ENCODE results near the gene SELENOM.
"Not testable (repeated sequence)": the region's sequence is repeated elsewhere in the genome, so short reads cannot be mapped to it uniquely, and the experiment has no call there.

Gene SELENOM

DNA sequence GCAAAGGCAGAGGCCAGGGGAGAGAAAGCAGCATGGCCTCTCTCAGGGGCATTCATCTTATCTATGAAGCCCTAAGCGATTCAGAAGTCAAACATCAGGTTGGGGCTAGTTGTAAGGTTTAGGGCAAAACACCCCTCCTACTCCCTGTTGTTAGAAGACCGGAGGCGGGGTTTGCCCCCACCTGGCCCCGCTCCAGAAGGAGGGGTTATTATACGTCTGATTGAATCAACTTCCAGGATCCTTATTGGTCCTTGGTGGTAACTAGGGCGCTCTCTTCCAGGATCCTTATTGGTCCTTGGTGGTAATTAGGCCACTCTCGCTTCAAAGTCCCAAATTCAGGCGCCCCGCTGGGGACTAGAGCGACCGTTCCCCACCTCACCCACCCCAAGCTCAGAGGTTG is 38.4 kb downstream of the SELENOM start:
- no peak overlapping the region for H3K27ac ChIP-seq (replicated peaks)
- DNase-seq (ENCODE audit: low read depth in 1 of 2, low spot score in 1 of 2), result no peak
- no peak for TF ChIP-seq SPI1 (IDR thresholded peaks at IDR 0.05; ENCODE audit: borderline replicate concordance, low read depth)
- no peak for TF ChIP-seq POLR2AphosphoS5 (IDR thresholded peaks at IDR 0.05; ENCODE audit: low read depth)
- TF ChIP-seq, protein P1, sequence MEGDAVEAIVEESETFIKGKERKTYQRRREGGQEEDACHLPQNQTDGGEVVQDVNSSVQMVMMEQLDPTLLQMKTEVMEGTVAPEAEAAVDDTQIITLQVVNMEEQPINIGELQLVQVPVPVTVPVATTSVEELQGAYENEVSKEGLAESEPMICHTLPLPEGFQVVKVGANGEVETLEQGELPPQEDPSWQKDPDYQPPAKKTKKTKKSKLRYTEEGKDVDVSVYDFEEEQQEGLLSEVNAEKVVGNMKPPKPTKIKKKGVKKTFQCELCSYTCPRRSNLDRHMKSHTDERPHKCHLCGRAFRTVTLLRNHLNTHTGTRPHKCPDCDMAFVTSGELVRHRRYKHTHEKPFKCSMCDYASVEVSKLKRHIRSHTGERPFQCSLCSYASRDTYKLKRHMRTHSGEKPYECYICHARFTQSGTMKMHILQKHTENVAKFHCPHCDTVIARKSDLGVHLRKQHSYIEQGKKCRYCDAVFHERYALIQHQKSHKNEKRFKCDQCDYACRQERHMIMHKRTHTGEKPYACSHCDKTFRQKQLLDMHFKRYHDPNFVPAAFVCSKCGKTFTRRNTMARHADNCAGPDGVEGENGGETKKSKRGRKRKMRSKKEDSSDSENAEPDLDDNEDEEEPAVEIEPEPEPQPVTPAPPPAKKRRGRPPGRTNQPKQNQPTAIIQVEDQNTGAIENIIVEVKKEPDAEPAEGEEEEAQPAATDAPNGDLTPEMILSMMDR (IDR thresholded peaks at IDR 0.05; ENCODE audit: insufficient read depth, low read length), result no peak
- no peak for TF ChIP-seq GABPA (IDR thresholded peaks at IDR 0.05; ENCODE audit: low read depth)
- TF ChIP-seq, protein P2, sequence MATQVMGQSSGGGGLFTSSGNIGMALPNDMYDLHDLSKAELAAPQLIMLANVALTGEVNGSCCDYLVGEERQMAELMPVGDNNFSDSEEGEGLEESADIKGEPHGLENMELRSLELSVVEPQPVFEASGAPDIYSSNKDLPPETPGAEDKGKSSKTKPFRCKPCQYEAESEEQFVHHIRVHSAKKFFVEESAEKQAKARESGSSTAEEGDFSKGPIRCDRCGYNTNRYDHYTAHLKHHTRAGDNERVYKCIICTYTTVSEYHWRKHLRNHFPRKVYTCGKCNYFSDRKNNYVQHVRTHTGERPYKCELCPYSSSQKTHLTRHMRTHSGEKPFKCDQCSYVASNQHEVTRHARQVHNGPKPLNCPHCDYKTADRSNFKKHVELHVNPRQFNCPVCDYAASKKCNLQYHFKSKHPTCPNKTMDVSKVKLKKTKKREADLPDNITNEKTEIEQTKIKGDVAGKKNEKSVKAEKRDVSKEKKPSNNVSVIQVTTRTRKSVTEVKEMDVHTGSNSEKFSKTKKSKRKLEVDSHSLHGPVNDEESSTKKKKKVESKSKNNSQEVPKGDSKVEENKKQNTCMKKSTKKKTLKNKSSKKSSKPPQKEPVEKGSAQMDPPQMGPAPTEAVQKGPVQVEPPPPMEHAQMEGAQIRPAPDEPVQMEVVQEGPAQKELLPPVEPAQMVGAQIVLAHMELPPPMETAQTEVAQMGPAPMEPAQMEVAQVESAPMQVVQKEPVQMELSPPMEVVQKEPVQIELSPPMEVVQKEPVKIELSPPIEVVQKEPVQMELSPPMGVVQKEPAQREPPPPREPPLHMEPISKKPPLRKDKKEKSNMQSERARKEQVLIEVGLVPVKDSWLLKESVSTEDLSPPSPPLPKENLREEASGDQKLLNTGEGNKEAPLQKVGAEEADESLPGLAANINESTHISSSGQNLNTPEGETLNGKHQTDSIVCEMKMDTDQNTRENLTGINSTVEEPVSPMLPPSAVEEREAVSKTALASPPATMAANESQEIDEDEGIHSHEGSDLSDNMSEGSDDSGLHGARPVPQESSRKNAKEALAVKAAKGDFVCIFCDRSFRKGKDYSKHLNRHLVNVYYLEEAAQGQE (IDR thresholded peaks at IDR 0.05; ENCODE audit: insufficient replicate concordance, low read depth), result no peak
- H3K4me3 ChIP-seq (replicated peaks; ENCODE audit: insufficient read depth, low read length), result no peak overlapping the region
- H3K27me3 ChIP-seq (ENCODE audit: insufficient read depth, poor library complexity, severe bottlenecking), result no peaks in the 10 kb centered on the region

DNA sequence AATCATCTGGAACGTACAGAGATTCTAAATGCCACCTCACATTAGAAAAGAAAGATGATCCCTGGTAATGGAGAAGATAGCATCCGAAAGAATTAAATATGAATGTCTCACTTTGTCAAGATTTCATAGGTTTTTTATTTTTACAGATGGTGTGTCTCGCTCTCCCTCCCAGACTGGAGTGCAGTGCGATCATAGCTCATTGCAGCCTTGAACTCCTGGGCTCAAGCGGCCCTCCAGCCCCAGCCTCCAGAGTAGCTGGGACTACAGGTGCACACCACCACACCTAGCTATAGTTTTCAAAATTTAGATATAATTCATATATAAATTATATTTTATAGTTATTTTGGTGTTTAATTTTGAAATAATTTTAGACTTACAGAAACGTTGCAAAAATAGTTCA is 43.0 kb downstream of the SELENOM start:
- no peak for TF ChIP-seq POLR2AphosphoS5 (IDR thresholded peaks at IDR 0.05; ENCODE audit: low read depth)
- no peak for TF ChIP-seq GABPA (IDR thresholded peaks at IDR 0.05; ENCODE audit: low read depth)
- TF ChIP-seq, protein P2 (IDR thresholded peaks at IDR 0.05; ENCODE audit: insufficient replicate concordance, low read depth), result no peak
- TF ChIP-seq, protein P1 (IDR thresholded peaks at IDR 0.05; ENCODE audit: insufficient read depth, low read length), result no peak
- TF ChIP-seq SPI1 (IDR thresholded peaks at IDR 0.05; ENCODE audit: borderline replicate concordance, low read depth), result no peak
- H3K27me3 ChIP-seq (ENCODE audit: insufficient read depth, poor library complexity, severe bottlenecking), result no peaks in the 10 kb centered on the region
- H3K27ac ChIP-seq (replicated peaks), result no peak overlapping the region
- no peak for DNase-seq (ENCODE audit: low read depth in 1 of 2, low spot score in 1 of 2)
- no peak overlapping the region for H3K4me3 ChIP-seq (replicated peaks; ENCODE audit: insufficient read depth, low read length)

DNA sequence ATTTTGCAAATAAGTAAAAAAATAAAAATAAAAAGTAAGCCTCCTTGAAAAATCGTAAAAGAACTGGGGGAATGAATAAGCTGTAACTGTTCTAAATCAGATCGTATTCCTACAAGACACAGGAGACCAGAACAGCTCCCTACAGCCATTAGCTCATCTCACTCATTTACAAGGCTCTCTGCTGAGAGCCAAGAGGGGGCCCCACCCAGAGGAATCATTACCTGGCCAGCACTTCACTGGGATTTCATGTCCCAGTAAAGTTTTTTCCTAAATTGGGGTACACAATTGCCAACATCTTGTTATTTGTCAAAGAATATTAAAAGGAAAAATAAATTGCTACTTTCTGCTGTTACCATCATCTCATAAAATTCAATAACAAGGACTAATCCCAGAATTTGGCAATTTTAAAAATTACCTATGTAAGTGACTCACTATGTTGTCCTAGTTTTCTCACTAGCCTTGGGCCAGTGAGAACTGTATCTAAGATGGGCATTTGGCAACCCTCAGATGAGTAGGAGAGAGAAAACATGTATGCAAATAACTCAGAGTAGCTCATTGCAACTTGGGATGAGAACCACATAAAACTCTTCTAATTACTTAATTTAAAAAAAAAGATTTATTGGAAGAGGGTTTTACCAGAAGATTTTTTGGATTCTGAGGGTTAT is 44.7 kb downstream of the SELENOM start:
- TF ChIP-seq, protein P2 (IDR thresholded peaks at IDR 0.05; ENCODE audit: insufficient replicate concordance, low read depth), result no peak
- TF ChIP-seq GABPA (IDR thresholded peaks at IDR 0.05; ENCODE audit: low read depth) (no peak), POLR2AphosphoS5 (IDR thresholded peaks at IDR 0.05; ENCODE audit: low read depth) (no peak), SPI1 (IDR thresholded peaks at IDR 0.05; ENCODE audit: borderline replicate concordance, low read depth) (no peak)
- TF ChIP-seq, protein P1 (IDR thresholded peaks at IDR 0.05; ENCODE audit: insufficient read depth, low read length), result no peak
- DNase-seq (ENCODE audit: low read depth in 1 of 2, low spot score in 1 of 2), result no peak
- H3K4me3 ChIP-seq (replicated peaks; ENCODE audit: insufficient read depth, low read length), result no peak overlapping the region
- no peak overlapping the region for H3K27ac ChIP-seq (replicated peaks)
- H3K27me3 ChIP-seq (ENCODE audit: insufficient read depth, poor library complexity, severe bottlenecking), result no peaks in the 10 kb centered on the region

DNA sequence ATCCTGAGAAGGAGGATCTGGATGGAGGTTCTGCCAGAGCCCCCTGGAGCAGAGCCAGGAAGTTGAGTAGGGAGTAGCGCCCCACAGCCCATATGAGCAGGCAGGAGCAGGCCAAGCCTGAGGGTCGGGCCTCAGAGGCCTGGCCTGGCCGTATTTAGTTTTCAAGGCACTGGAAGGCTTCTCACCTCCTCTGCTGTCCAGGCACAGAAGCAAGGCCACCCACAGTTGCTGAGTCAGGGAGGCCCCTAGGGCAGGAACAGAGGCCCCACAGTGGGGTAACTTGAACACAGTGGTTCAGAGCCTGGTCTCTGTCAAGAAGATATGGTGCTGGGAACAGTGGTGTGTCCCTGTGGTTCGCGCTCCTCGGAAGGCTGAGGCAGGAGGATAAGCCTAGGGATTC is 47.7 kb downstream of the SELENOM start:
- H3K27me3 ChIP-seq (ENCODE audit: insufficient read depth, poor library complexity, severe bottlenecking); DNase-seq (ENCODE audit: low read depth in 1 of 2, low spot score in 1 of 2); H3K27ac ChIP-seq (replicated peaks); H3K4me3 ChIP-seq (replicated peaks; ENCODE audit: insufficient read depth, low read length): not testable (repeated sequence)
